Left lung (tissue), 10 donors: ENCODE results near the gene C1orf174. TPM values are rescaled to one million over a fixed set of nuclear protein-coding genes. Genes with fewer than 3 reads are reported as not detected.

Source experiments
- ATAC-seq: fragments of 200-7000 bp; cut with Tn5 transposase; one replicate; pipeline ENCODE4 v1.9.1; 2020; ENCODE audit warnings: moderate library complexity
- DNase-seq, 4 donors: peaks; one replicate each; pipeline ENCODE4 v3.0.0-alpha.2; 2013 to 2020
- H3K27ac ChIP-seq, 2 donors: fragments of 200-600 bp; sonication (generic) in 1 of 2; one replicate each; pipeline versions ENCODE4 v1.5.0 to v1.8.0; 2020 to 2021
- H3K27me3 ChIP-seq, 2 donors: fragments of 200-600 bp; sonication (generic) in 1 of 2; one replicate each; pipeline versions ENCODE4 v1.5.0 to v1.8.0; 2020 to 2021
- H3K36me3 ChIP-seq, 2 donors: fragments of 200-600 bp; sonication (generic) in 1 of 2; one replicate each; pipeline versions ENCODE4 v1.5.0 to v1.8.0; 2020 to 2021
- H3K4me1 ChIP-seq, 2 donors: fragments of 200-600 bp; one replicate each; pipeline ENCODE4 v1.8.0; 2021
- H3K4me3 ChIP-seq, 2 donors: fragments of 200-600 bp; sonication (generic) in 1 of 2; one replicate each; pipeline versions ENCODE4 v1.5.0 to v1.8.0; 2020 to 2021; ENCODE audit warnings: mild to moderate bottlenecking in 1 of 2
- H3K9me3 ChIP-seq, 2 donors: fragments of 200-600 bp; sonication (generic) in 1 of 2; one replicate each; pipeline versions ENCODE4 v1.5.0 to v1.8.0; 2020 to 2021
- intact Hi-C, 2 donors: fragments of 100-400 bp; cut with DNase I; formaldehyde crosslinking; loops; one replicate each; pipeline versions ENCODE4 v1.11.2 to v1.14.2; 2022
- polyA plus RNA-seq, 6 donors: library from polyadenylated mRNA; unstranded; fragments of 120-200 nt; gene quantifications; one replicate each; pipeline ENCODE4 v1.2.1, GENCODE V29; 2013; ENCODE audit not compliant: insufficient read length in 6 of 6
- total RNA-seq, 2 donors: library from RNA; stranded (reverse); fragmentation: NEBNext Ultra II Directional; extraction: Animal tissue kit (Norgen Biotek cat#: 25700); gene quantifications; one replicate each; pipeline ENCODE4 v1.2.1, GENCODE V29; 2021
- TF ChIP-seq, protein P1 (sequence below), 2 donors: fragments of 200-600 bp; sonication (generic) in 1 of 2; IDR thresholded peaks; one replicate each; pipeline versions ENCODE4 v1.5.0 to v1.8.0; 2021; ENCODE audit warnings: antibody characterized with exemption in 2 of 2
- donor health status: DM: no; HTN: yes; CAD: no.
- donor health status: DM: no; HTN: no; CAD: no.

Gene C1orf174
- total and polyA plus RNA-seq, 8 donors = 19.3 to 29.5 (median 24.7) TPM

DNA sequence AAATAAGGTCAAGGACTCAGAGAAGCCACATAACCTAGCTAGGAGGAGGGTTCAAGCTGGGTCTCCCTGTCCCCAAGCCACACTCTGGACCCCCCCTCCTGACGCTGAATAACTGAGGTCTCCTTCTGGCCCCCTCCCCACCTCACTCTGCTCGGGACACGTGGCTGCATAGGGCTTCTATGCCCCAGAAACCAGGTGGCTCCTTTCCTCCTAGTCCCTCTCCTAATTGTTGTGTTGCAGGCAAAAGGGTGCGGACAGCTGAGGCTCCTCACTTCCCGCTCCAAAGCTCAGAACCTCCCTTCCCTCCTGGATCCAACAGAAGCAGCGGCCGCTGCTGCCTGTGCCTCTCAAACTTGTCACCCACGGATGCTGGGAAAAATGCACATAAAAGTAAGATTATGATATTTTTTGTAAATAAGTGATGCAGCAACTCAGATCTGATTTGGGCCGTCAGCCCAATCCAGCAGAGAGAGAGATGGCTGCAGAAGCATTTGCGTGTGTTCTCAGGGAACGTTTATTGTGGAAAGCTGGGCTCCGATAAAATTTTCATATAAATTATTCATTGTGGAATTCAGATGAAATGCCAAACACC, 40.8 kb upstream of the C1orf174 start:
- intact Hi-C loops = no loop called here
- H3K36me3 ChIP-seq = no peaks in the 10 kb centered on the region
- DNase-seq (no peak), ATAC-seq (no peak)
- no peaks in the 10 kb centered on the region for H3K4me1 ChIP-seq
- H3K27me3 ChIP-seq = peaks cover 0 to 68% of the 10 kb centered on the region in 2 donors
- TF ChIP-seq, protein P1, sequence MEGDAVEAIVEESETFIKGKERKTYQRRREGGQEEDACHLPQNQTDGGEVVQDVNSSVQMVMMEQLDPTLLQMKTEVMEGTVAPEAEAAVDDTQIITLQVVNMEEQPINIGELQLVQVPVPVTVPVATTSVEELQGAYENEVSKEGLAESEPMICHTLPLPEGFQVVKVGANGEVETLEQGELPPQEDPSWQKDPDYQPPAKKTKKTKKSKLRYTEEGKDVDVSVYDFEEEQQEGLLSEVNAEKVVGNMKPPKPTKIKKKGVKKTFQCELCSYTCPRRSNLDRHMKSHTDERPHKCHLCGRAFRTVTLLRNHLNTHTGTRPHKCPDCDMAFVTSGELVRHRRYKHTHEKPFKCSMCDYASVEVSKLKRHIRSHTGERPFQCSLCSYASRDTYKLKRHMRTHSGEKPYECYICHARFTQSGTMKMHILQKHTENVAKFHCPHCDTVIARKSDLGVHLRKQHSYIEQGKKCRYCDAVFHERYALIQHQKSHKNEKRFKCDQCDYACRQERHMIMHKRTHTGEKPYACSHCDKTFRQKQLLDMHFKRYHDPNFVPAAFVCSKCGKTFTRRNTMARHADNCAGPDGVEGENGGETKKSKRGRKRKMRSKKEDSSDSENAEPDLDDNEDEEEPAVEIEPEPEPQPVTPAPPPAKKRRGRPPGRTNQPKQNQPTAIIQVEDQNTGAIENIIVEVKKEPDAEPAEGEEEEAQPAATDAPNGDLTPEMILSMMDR (IDR thresholded peaks at IDR 0.05) = no peak
- no peak overlapping the region for H3K27ac ChIP-seq
- peaks cover 0 to 17% of the 10 kb centered on the region in 2 donors for H3K9me3 ChIP-seq
- no peak overlapping the region for H3K4me3 ChIP-seq

DNA sequence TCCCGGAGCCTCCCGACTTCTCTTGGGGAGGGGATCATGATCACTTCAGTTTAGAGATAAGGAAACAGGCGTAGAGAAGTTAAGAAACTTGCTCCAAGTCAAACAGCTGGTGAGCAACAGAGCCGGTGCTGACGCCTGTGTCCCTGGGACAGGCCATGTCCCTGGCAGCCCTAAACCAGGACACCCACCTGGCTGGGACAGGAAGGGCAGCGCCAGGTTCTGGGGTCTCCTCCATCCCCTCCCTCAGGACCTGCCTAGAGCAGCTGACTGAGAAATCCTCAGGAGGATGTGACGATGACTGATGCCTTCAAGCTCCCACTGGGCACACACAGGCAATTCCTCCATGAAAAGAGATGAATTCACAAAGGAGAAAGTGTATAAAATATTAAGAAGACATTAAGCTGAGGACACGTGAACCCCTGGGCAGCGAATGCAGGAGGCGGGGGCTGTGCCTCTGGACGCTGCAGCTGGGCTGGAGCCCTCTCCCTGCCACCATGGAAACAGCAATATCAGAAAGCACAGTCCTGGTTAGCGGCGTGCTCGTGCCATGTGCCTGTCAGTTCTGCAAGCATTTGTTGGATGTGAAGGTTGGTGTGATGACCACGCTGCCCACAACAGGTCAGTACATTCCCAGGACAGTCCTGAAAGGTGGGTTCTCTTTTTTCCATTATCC, 40.1 kb upstream of the C1orf174 start:
- TF ChIP-seq, protein P1 (IDR thresholded peaks at IDR 0.05) = no peak
- Histone ChIP-seq H3K9me3 (peaks cover 0 to 21% of the 10 kb centered on the region in 2 donors), H3K27me3 (peaks cover 0 to 68% of the 10 kb centered on the region in 2 donors), H3K27ac (no peak overlapping the region), H3K4me1 (no peaks in the 10 kb centered on the region), H3K36me3 (no peaks in the 10 kb centered on the region), H3K4me3 (no peak overlapping the region)
- ATAC-seq = no peak
- intact Hi-C loops = no loop called here
- DNase-seq = peak in 1 of 4 donors; percentile 43

- H3K36me3 ChIP-seq = no peaks in the 10 kb centered on the region
- peaks cover 0 to 67% of the 10 kb centered on the region in 2 donors for H3K27me3 ChIP-seq
- H3K27ac ChIP-seq = no peak overlapping the region
- peaks cover 0 to 21% of the 10 kb centered on the region in 2 donors for H3K9me3 ChIP-seq
- H3K4me1 ChIP-seq = no peaks in the 10 kb centered on the region
- no peak for DNase-seq
- ATAC-seq = no peak
- H3K4me3 ChIP-seq = no peak overlapping the region
- intact Hi-C loops = no loop called here
- TF ChIP-seq, protein P1 (IDR thresholded peaks at IDR 0.05) = no peak
Observed at GRCh38 chr1:3939242-3940080, 39.4 kb upstream of the C1orf174 start.

GRCh38 chr1:3932156-3932919, 32.3 kb upstream of the C1orf174 start:
- Histone ChIP-seq H3K9me3 (peaks cover 0 to 16% of the 10 kb centered on the region in 2 donors), H3K36me3 (no peaks in the 10 kb centered on the region), H3K27ac (no peak overlapping the region), H3K27me3 (peaks cover 0 to 46% of the 10 kb centered on the region in 2 donors), H3K4me3 (no peak overlapping the region), H3K4me1 (no peaks in the 10 kb centered on the region)
- TF ChIP-seq, protein P1 (IDR thresholded peaks at IDR 0.05) = no peak
- ATAC-seq (no peak), DNase-seq (no peak)
- intact Hi-C loops = no loop called here
